Measurements from ENCODE around the gene MISFA.

The MISFA gene

GRCh38 chr11:18623707-18624106 is 24.1 kb downstream of the MISFA start:
- H3K4me3 ChIP-seq (ENCODE audit: low read depth, low read length): no peak overlapping the region
- TF ChIP-seq MAX (IDR thresholded peaks at IDR 0.05; ENCODE audit: low read depth, low read length) (no peak), CTCF (IDR thresholded peaks at IDR 0.05; ENCODE audit: low read depth, low read length) (no peak), POLR2A (IDR thresholded peaks at IDR 0.05; ENCODE audit: extremely low read depth, insufficient read length) (no peak), MYC (IDR thresholded peaks at IDR 0.05; ENCODE audit: low read depth, low read length) (no peak)
- no peak for DNase-seq (ENCODE audit: low read depth)

GRCh38 chr11:18624161-18624560 is 24.6 kb downstream of the MISFA start:
- H3K4me3 ChIP-seq (ENCODE audit: low read depth, low read length): no peak overlapping the region
- TF ChIP-seq POLR2A (IDR thresholded peaks at IDR 0.05; ENCODE audit: extremely low read depth, insufficient read length): no peak
- TF ChIP-seq CTCF (IDR thresholded peaks at IDR 0.05; ENCODE audit: low read depth, low read length): no peak
- no peak for TF ChIP-seq MAX (IDR thresholded peaks at IDR 0.05; ENCODE audit: low read depth, low read length)
- TF ChIP-seq MYC (IDR thresholded peaks at IDR 0.05; ENCODE audit: low read depth, low read length): no peak
- DNase-seq (ENCODE audit: low read depth): no peak

GRCh38 chr11:18632841-18633240 is 33.3 kb downstream of the MISFA start:
- TF ChIP-seq POLR2A (IDR thresholded peaks at IDR 0.05; ENCODE audit: extremely low read depth, insufficient read length) (no peak), CTCF (IDR thresholded peaks at IDR 0.05; ENCODE audit: low read depth, low read length) (no peak), MYC (IDR thresholded peaks at IDR 0.05; ENCODE audit: low read depth, low read length) (no peak), MAX (IDR thresholded peaks at IDR 0.05; ENCODE audit: low read depth, low read length) (no peak)
- peak overlapping the region; percentile 98 for H3K4me3 ChIP-seq (ENCODE audit: low read depth, low read length)
- no peak for DNase-seq (ENCODE audit: low read depth)

GRCh38 chr11:18633256-18634139 is 33.9 kb downstream of the MISFA start:
- peak overlapping the region; percentile 98 for H3K4me3 ChIP-seq (ENCODE audit: low read depth, low read length)
- TF ChIP-seq MAX (IDR thresholded peaks at IDR 0.05; ENCODE audit: low read depth, low read length) (no peak), POLR2A (IDR thresholded peaks at IDR 0.05; ENCODE audit: extremely low read depth, insufficient read length) (no peak), CTCF (IDR thresholded peaks at IDR 0.05; ENCODE audit: low read depth, low read length) (no peak)
- peak; percentile 37 for DNase-seq (ENCODE audit: low read depth)

DNA sequence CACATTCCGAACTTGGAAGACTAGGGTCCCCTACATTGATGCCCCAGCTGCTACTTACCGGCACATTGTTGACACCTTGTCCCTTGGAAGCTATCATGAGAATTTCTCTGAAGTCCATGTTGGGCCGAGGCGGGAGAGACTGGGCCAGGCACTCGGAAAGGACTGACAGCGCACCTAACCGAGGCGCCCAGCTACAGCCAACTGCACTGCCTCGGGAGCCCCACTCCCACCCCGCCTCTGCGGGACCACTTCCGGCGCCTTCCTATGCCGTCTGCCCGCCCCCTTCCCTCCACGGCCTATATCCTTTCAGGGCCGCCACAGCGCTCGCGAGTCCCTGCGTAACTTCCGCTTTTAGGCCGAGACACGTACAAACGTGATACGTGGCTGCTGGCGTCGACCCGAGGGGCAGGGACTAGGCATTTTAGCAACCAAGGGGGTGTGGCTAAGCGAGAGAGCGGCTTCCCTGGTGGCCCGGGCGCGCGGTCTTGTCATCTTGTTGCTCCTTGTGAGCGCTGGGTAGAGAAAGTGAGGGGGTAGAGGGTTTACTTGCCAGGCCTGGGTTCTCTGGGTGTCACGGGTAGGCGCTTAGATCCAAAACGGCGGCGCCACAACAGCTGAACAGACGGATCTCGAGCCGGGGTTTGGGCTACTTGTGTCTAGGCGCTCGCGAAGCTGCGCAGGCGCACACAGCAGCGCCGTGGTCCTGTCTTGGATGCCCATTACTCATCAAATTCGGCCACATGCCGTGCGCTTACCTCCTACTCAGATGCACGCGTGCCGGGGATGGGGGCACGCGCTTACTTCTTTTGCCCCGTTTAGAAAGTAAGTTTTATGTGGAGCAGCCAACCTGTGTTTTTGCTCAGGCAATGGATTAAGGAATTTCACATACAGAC is 34.8 kb downstream of the MISFA start, which contains the start of gene SPTY2D1:
SPTY2D1 (minus strand) TSS at position 203 of the 893 bp plus-strand sequence; CDS start at position 118, 85 bp downstream.
- peak within 1 kb of the TSS; percentile 98 for H3K4me3 ChIP-seq (ENCODE audit: low read depth, low read length)
- TF ChIP-seq MYC (IDR thresholded peaks at IDR 0.05; ENCODE audit: low read depth, low read length): peak; percentile 94
- TF ChIP-seq CTCF (IDR thresholded peaks at IDR 0.05; ENCODE audit: low read depth, low read length): no peak
- peak; percentile 94 for TF ChIP-seq MAX (IDR thresholded peaks at IDR 0.05; ENCODE audit: low read depth, low read length)
- peak; percentile 94 for TF ChIP-seq POLR2A (IDR thresholded peaks at IDR 0.05; ENCODE audit: extremely low read depth, insufficient read length)
- DNase-seq (ENCODE audit: low read depth): peak; percentile 99

All from NB4 (cell line).